ENCODE data around the gene RWDD4. TPM values are rescaled to one million over a fixed set of nuclear protein-coding genes. Genes with fewer than 3 reads are reported as not detected.

RWDD4 gene
- total RNA-seq, 2 donors from 2014 or later: 20.3 to 23.7 TPM

DNA sequence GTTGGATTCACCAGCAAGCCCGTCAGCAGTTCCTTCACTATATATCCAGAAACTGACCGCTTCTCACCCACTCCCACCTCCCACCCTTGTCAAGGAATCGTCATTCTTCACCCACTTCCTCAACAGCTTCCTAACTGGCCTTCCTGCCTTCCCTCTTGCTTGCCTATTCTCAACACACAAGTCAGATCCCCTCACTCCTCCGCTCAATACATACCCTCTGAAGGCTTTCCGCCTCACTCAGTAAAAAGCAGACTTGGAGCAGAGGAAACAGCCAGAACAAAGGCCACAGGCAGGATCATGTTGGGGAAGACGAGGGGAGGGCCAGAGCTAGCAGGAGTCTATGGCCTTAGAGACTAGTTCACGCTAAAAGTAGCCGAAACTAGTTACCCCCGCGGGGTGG, 23.7 kb downstream of the RWDD4 start:
- H3K9me3 ChIP-seq (ENCODE audit: control insufficient read depth, low read length): no peaks in the 10 kb centered on the region
- H3K27me3 Mint-ChIP-seq (ENCODE audit: insufficient read depth): no peaks in the 10 kb centered on the region
- H3K4me3 ChIP-seq (ENCODE audit: low read length): no peak overlapping the region
- 54 to 63% methylated on average over 5 to 10 of the region's 10 CpGs for WGBS, 2 experiments (ENCODE audit: insufficient coverage in 1 of 2, insufficient read length in 1 of 2)
- no peaks in the 10 kb centered on the region for H3K36me3 Mint-ChIP-seq (ENCODE audit: low read depth)
- peak overlapping the region; percentile 34 for H3K27ac Mint-ChIP-seq
- peaks cover 3% of the 10 kb centered on the region for H3K4me1 ChIP-seq (ENCODE audit: control insufficient read depth, insufficient read depth, low read length)
- H3K9ac ChIP-seq (ENCODE audit: extremely low read depth, low read length, poor library complexity, severe bottlenecking): no peak overlapping the region
- no peak overlapping the region for H3K4me3 Mint-ChIP-seq
- H3K4me1 Mint-ChIP-seq: peaks cover 14% of the 10 kb centered on the region
- no peaks in the 10 kb centered on the region for H3K27me3 ChIP-seq (ENCODE audit: control insufficient read depth, insufficient read depth, low read length, poor library complexity, severe bottlenecking)
- H3K36me3 ChIP-seq (ENCODE audit: control insufficient read depth, insufficient read depth, low read length): no peaks in the 10 kb centered on the region
- no peaks in the 10 kb centered on the region for H3K9me3 Mint-ChIP-seq
- H3K27ac ChIP-seq (ENCODE audit: low read depth, low read length): peak overlapping the region; percentile 57
- TF ChIP-seq, protein P1, sequence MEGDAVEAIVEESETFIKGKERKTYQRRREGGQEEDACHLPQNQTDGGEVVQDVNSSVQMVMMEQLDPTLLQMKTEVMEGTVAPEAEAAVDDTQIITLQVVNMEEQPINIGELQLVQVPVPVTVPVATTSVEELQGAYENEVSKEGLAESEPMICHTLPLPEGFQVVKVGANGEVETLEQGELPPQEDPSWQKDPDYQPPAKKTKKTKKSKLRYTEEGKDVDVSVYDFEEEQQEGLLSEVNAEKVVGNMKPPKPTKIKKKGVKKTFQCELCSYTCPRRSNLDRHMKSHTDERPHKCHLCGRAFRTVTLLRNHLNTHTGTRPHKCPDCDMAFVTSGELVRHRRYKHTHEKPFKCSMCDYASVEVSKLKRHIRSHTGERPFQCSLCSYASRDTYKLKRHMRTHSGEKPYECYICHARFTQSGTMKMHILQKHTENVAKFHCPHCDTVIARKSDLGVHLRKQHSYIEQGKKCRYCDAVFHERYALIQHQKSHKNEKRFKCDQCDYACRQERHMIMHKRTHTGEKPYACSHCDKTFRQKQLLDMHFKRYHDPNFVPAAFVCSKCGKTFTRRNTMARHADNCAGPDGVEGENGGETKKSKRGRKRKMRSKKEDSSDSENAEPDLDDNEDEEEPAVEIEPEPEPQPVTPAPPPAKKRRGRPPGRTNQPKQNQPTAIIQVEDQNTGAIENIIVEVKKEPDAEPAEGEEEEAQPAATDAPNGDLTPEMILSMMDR (conservative IDR thresholded peaks at IDR 0.05): no peak
- DNase-seq: peak; percentile 73

DNA sequence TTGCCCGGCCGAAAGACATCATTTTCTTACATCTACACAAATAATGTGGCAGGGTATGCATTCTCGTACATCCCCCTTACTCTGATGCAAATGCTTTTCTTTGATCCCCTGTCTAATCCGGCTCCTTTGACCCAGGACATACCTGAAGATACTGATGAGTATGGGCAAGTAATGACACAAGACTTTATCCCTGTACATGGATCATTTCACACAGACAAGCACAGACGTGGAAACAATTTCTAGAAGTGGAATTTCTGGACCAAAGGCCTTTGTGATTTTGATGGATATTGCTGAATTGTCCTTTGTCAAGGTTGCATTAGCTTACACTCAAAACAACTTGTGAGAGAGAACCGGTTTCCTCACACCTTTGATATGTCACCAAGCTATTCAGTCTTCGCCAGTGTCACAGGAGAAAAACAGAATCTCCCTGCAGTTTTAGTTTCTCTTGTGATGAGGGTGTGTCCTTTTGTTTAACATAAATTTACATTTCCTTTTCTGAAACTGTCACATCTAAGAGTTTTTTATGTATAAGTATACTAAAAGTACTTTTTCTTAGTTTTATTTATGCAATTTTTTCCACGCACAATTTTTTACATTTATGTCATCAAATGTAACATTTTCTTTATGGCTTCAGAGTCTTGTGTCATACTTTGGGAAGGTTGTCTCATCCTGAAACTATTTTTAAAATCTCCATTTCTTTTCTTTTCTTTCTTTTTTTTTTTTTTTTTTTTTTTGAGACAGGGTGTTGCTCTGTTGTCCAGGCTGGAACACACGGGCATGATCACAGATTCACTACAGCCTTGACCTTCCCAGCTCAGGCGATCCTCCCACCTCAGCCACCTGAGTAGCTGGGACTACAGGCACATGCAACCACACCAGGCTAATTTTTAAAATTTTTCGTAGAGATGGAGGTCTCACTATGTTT, 25.2 kb downstream of the RWDD4 start:
- H3K36me3 ChIP-seq (ENCODE audit: control insufficient read depth, insufficient read depth, low read length): no peaks in the 10 kb centered on the region
- H3K27me3 ChIP-seq (ENCODE audit: control insufficient read depth, insufficient read depth, low read length, poor library complexity, severe bottlenecking): no peaks in the 10 kb centered on the region
- Mint-ChIP-seq H3K4me3 (no peak overlapping the region), H3K9me3 (no peaks in the 10 kb centered on the region), H3K27ac (no peak overlapping the region), H3K4me1 (peaks cover 14% of the 10 kb centered on the region), H3K36me3 (ENCODE audit: low read depth) (no peaks in the 10 kb centered on the region), H3K27me3 (ENCODE audit: insufficient read depth) (no peaks in the 10 kb centered on the region)
- no peak overlapping the region for H3K4me3 ChIP-seq (ENCODE audit: low read length)
- H3K4me1 ChIP-seq (ENCODE audit: control insufficient read depth, insufficient read depth, low read length): peaks cover 3% of the 10 kb centered on the region
- no peak for DNase-seq
- no peak overlapping the region for H3K27ac ChIP-seq (ENCODE audit: low read depth, low read length)
- no peaks in the 10 kb centered on the region for H3K9me3 ChIP-seq (ENCODE audit: control insufficient read depth, low read length)
- H3K9ac ChIP-seq (ENCODE audit: extremely low read depth, low read length, poor library complexity, severe bottlenecking): no peak overlapping the region
- WGBS, 2 experiments (ENCODE audit: insufficient coverage in 1 of 2, insufficient read length in 1 of 2): 86 to 89% methylated on average over 8 to 11 of the region's 11 CpGs
- TF ChIP-seq, protein P1 (conservative IDR thresholded peaks at IDR 0.05): no peak

DNA sequence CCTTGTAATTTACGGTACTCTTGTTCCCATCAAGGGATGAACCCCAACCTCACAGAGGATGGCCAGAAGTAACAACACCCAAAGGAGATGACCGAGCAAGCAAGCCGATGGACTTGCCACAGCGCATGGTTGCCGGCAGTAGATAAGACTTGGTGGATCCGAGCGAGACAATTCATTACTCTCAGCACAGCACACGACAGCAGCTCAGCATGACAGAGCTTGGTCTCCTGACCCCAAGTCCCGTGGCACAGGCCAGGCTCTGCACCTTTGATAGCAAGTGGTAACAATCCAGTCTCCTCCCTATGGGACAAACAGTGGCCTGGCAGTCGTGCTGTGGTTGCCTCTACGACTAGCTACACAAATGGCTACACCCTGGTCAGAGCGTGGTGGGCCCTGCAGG, 26.3 kb downstream of the RWDD4 start:
- Mint-ChIP-seq H3K27ac (peak overlapping the region; percentile 23), H3K4me1 (peaks cover 14% of the 10 kb centered on the region), H3K4me3 (no peak overlapping the region), H3K36me3 (ENCODE audit: low read depth) (no peaks in the 10 kb centered on the region), H3K27me3 (ENCODE audit: insufficient read depth) (no peaks in the 10 kb centered on the region), H3K9me3 (no peaks in the 10 kb centered on the region)
- Histone ChIP-seq H3K9ac (ENCODE audit: extremely low read depth, low read length, poor library complexity, severe bottlenecking) (no peak overlapping the region), H3K27me3 (ENCODE audit: control insufficient read depth, insufficient read depth, low read length, poor library complexity, severe bottlenecking) (no peaks in the 10 kb centered on the region), H3K4me1 (ENCODE audit: control insufficient read depth, insufficient read depth, low read length) (peaks cover 3% of the 10 kb centered on the region), H3K27ac (ENCODE audit: low read depth, low read length) (no peak overlapping the region), H3K4me3 (ENCODE audit: low read length) (no peak overlapping the region), H3K9me3 (ENCODE audit: control insufficient read depth, low read length) (no peaks in the 10 kb centered on the region), H3K36me3 (ENCODE audit: control insufficient read depth, insufficient read depth, low read length) (no peaks in the 10 kb centered on the region)
- no peak for DNase-seq
- 91 to 93% methylated on average over 12 of the region's 12 CpGs for WGBS, 2 experiments (ENCODE audit: insufficient coverage in 1 of 2, insufficient read length in 1 of 2)
- TF ChIP-seq, protein P1 (conservative IDR thresholded peaks at IDR 0.05): no peak

Data from endodermal cell (in vitro differentiated cells).